ENCODE results near the gene MAPK11.

MAPK11 gene

DNA sequence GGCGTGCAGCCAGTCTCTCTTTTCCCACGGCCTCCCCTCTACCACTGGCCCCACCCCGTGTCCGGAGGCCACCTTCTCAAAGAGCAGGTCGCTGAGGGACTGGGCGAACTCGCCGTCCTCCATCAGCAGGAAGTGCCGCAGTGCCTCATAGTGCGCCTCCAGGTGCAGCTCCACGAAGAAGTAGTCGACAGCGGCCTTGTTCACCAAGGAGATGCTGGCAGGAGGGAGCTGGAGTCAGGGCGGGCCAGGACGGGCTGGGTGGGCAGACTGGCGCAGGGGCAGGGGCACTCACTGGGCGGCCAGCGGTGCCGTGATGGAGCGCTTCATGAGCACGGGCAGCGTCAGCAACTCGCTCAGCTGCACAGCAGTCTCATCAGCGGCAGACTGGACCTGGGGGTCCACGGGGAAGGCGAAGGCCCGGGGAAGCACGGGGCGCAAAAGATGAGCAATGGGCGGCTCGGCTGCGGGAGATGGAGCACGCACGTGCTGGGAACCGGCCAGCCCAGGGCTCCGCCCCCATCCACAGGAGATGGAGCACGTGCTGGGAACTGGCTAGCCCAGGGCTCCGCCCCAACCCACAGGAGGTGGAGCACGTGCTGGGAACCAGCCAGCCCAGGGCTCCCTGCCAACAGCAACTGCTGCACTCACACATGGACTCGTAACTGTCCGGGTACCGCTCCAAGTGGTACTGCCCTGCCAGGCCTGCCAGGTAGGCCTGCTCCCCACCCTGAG, 51.0 kb downstream of the MAPK11 start:
- H3K4me3 ChIP-seq (ENCODE audit: low read depth, low read length) = no peak overlapping the region
- TF ChIP-seq, protein P1, sequence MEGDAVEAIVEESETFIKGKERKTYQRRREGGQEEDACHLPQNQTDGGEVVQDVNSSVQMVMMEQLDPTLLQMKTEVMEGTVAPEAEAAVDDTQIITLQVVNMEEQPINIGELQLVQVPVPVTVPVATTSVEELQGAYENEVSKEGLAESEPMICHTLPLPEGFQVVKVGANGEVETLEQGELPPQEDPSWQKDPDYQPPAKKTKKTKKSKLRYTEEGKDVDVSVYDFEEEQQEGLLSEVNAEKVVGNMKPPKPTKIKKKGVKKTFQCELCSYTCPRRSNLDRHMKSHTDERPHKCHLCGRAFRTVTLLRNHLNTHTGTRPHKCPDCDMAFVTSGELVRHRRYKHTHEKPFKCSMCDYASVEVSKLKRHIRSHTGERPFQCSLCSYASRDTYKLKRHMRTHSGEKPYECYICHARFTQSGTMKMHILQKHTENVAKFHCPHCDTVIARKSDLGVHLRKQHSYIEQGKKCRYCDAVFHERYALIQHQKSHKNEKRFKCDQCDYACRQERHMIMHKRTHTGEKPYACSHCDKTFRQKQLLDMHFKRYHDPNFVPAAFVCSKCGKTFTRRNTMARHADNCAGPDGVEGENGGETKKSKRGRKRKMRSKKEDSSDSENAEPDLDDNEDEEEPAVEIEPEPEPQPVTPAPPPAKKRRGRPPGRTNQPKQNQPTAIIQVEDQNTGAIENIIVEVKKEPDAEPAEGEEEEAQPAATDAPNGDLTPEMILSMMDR (IDR thresholded peaks at IDR 0.05; ENCODE audit: borderline replicate concordance, insufficient read depth, low read depth, low read length) = no peak

DNA sequence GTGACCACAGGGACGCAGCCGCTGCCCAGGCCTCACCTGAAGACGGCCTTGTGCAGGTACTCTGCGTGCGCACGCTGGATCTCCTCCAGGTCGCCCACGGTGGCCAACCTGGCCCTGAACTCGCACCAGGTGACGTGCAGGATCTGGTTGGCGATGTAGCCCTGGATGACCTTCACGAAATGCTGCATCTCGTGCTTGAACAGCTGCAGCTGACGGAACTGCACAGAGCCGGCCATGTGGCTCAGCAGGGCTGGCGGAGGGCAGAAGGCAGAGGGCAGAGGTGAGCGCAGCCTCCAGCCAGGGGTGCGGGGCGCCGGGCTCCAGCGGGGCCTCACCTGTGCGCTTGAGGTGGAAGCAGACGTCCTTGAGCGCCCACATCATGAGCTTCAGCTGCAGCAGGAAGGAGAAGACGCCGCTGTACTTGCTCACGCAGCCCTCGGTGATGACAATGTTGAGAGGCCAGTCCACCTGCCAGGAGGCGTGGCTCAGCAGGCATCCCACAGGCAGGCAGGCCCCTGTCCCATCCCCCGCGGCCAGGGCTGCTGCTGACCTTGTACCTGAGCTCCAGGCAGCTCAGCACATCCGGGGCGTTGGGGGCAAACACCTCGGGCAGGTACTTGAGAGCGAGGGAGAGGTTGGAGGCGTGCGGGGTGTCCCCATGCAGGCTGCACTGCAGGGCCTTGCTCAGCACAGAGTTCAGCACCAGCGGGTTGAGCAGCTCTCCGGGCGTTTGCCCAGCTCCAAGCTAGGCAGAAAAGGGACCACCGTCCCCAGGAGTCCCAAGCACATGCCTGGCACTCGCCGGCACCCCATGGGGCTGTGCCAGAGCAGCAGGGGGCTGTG, 51.8 kb downstream of the MAPK11 start:
- TF ChIP-seq, protein P1 (IDR thresholded peaks at IDR 0.05; ENCODE audit: borderline replicate concordance, insufficient read depth, low read depth, low read length) = no peak

DNA sequence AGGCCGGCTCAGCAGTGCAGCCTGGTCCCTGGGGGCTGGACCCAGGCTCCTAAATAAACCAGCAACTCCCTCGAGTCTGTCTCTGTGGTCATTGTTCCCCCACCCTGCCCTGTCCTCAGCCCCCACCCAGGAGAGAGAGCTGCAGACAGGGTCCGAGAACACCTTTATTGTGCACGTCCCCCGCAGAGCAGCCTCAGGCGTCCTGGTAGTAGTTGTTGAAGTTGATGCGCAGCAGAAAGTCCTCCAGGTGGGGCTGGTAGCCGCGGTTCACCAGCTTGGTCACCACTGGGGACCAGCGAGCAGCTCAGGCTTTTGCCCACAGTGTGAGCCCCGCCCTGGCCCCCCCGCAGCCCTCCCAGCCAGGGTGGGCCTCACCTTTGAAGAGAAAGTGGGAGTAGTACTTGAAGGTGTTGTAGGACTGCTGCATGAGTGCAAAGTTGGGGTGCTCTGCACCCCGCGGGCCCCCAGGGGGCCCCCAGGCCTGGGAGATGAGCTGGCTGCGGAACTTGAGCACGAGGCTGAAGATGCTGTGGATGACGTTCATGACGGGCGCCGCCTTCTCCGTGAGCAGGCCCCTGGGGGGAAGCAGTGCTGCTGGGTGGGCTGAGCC, 52.5 kb downstream of the MAPK11 start:
- no peak overlapping the region for H3K4me3 ChIP-seq (ENCODE audit: low read depth, low read length)
- TF ChIP-seq, protein P1 (IDR thresholded peaks at IDR 0.05; ENCODE audit: borderline replicate concordance, insufficient read depth, low read depth, low read length) = no peak

More for the DNA sequence above, 51.8 kb downstream of the MAPK11 start:
- H3K4me3 ChIP-seq (ENCODE audit: low read depth, low read length) = no peak overlapping the region

DNA sequence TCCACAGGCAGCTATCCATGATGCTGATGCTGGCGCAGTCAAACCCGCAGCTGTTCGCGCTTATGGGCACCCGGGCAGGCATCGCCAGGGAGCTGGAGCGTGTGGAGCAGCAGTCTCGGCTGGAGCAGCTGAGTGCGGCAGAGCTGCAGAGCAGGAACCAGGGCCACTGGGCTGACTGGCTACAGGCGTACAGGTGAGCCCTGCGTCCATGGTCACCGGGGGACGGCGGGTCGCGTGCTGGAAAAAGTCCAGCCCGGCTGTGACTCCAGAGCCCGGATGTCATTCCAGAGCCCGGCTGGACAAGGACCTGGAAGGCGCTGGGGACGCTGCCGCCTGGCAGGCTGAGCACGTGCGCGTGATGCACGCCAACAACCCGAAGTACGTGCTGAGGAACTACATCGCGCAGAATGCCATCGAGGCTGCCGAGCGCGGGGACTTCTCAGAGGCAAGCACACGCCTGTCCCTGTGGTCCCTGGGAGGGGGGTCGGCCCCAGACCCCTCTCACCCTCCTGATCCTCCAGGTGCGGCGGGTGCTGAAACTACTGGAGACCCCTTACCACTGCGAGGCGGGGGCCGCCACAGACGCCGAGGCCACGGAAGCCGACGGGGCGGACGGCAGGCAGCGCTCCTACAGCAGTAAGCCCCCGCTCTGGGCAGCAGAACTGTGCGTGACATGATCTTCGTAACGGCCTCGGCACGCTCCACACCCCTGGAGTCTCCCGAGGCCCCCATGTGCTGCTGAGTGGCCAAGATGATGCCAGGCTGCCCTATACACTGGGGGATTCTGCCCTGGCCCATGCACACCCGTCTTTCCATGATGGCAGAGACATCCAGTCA, 53.3 kb downstream of the MAPK11 start:
- H3K4me3 ChIP-seq (ENCODE audit: low read depth, low read length) = no peak overlapping the region
- TF ChIP-seq, protein P1 (IDR thresholded peaks at IDR 0.05; ENCODE audit: borderline replicate concordance, insufficient read depth, low read depth, low read length) = no peak

DNA sequence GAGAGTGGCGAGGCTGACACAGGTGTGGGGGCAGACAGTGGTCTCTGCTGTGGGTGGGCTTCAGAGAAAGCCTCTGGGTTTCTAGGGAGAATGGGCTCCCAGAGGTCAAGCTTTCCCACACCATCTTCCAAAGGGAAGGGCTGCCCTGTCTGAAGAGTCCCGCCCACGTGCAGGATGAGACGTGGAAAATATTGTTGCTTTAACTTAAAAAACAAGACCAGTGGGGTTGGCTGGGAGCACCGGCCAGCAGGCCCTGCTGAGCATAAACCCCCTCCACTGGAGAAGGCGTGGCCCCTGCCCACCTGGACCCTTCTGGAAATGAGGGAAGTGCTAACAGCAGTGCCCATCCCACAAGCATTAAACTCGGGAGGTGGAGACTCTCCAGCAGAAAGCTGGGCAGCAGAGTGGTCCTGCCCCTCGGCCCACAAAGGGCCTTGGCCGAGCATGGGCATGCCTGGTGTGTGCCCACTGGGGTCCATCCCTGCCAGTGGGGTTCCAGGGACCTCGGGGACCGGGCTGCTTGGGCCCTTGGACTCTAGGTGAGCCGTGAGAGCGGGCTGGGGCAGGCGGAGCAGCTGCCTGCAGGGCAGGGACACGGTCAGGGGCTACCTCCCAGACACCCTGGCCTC, 54.0 kb downstream of the MAPK11 start:
- TF ChIP-seq, protein P1 (IDR thresholded peaks at IDR 0.05; ENCODE audit: borderline replicate concordance, insufficient read depth, low read depth, low read length) = no peak
- no peak overlapping the region for H3K4me3 ChIP-seq (ENCODE audit: low read depth, low read length)

Data from GM12875 (cell line).